ENCODE data around the gene RNASE12.
"Not testable (repeated sequence)": the region's sequence is repeated elsewhere in the genome, so short reads cannot be mapped to it uniquely, and the experiment has no call there.

Gene RNASE12

GRCh38 chr14:20583908-20584307 is 7.3 kb downstream of the RNASE12 start:
- in situ Hi-C loops (cut with MboI; ENCODE audit: low sequenced_read_pairs): no loop called here

GRCh38 chr14:20583142-20583541 is 8.0 kb downstream of the RNASE12 start:
- in situ Hi-C loops (cut with MboI; ENCODE audit: low sequenced_read_pairs): no loop called here

DNA sequence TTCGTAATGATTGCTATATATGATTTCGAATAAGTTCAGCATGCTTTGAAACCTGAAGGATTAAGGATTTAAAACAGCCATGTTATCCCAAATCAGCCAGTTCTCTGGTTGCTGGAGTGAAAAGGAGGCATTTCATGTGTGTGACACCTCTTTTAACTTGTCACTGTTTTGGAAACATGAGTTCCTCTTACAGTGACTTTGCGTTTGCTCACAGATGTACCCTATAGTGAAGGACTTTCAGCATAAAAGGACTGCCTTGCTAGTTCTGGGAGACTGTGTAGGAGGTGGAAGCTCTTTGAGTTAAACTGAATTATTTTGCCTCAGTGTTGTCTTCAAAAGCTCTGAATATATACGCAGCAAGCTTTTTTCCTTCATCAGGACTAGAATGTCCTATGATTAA is 10.9 kb downstream of the RNASE12 start:
- in situ Hi-C loops (cut with MboI; ENCODE audit: low sequenced_read_pairs): no loop called here

GRCh38 chr14:20578784-20579502 is 12.2 kb downstream of the RNASE12 start:
- in situ Hi-C loops (cut with MboI; ENCODE audit: low sequenced_read_pairs): no loop called here

DNA sequence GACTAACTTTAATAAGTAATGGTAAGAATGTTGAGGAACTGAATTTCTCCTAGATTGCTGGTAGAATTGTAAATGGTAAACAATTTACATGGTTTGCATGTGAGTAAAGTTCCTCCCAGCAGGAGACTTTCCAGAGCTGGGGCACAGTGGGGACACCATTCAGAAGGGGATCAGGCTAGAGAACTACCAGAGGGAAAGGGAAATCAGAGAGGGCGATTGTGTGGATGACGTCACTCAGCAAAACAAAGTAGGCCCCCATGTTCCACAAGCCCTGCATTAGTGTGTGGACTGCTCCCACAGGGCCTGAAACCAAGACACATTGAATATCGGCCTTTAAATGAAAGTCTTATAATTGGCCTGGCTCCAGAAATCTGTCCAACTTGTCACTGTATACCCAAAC is 12.9 kb downstream of the RNASE12 start:
- in situ Hi-C loops (cut with MboI; ENCODE audit: low sequenced_read_pairs): no loop called here

GRCh38 chr14:20572382-20572990 is 18.7 kb downstream of the RNASE12 start:
- in situ Hi-C loops (cut with MboI; ENCODE audit: low sequenced_read_pairs): not testable (repeated sequence)

DNA sequence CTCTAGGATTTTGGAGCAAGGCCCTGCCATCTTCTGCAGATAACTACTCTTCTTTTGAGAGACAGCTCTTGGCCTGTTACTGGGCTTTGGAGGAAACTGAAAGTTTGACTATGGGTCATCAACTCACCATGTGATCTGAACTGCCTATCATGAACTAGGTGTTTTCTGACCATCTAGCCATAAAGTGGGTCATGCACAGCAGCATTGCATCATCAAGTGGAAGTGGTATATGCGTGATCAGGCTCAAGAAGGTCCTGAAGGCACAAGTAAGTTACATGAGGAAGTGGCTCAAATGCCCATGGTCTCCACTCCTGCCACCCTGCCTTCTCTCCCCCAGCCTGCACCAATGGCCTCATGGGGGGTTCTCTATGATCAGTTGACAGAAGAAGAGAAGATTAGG is 20.5 kb downstream of the RNASE12 start:
- in situ Hi-C loops (cut with MboI; ENCODE audit: low sequenced_read_pairs): not testable (repeated sequence)

DNA sequence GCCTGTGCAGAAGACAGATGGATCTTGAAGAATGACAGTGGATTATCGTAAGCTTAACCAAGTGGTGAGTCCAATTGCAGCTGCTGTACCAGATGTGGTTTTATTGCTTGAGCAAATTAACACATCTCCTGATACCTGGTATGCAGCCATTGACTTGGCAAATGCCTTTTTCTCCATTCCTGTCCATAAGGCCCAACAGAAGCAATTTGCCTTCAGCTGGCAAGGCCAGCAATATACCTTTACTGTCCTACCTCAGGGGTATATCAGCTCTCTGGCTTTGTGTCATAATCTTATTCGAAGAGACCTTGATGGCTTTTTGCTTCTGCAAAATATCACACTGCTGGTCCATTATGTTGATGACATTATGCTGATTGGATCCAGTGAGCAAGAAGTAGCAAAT is 21.3 kb downstream of the RNASE12 start:
- in situ Hi-C loops (cut with MboI; ENCODE audit: low sequenced_read_pairs): not testable (repeated sequence)

GRCh38 chr14:20569066-20569465 is 22.1 kb downstream of the RNASE12 start:
- in situ Hi-C loops (cut with MboI; ENCODE audit: low sequenced_read_pairs): no loop called here

DNA sequence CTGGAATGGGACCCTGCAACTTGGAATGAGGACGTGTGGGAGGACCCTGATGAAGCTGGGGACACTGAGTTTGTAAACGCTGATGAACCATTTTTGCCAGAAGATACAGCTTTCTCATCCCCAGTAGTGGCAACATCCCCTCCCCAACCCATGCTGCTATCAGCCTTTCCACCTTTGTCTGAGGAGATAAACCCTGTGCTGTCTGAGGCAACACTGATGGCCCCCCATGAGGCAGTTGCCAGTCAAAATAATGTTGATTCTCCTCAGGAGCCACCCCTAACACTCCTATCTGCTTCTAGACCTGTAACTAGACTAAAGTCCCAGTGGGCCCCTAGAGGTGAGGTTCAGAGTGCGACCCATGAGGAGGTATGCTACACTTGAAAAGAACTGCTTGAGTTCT is 22.8 kb downstream of the RNASE12 start:
- in situ Hi-C loops (cut with MboI; ENCODE audit: low sequenced_read_pairs): no loop called here

DNA sequence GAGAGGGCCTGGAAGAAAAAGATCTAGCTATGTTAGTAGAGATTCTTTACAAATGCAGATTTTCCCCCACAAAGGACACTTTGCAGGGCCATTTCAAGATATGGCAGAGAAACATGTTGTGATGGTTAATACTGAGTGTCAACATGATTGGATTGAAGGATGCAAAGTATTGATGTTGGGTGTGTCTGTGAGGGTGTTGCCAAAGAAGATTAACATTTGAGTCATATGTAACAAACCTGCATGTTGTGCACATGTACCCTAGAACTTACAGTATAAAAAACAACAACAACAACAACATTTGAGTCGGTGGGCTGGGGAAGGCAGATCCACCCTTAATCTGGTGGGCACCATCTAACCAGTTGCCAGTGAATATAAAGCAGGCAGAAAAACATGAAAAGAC is 24.0 kb downstream of the RNASE12 start:
- in situ Hi-C loops (cut with MboI; ENCODE audit: low sequenced_read_pairs): not testable (repeated sequence)

DNA sequence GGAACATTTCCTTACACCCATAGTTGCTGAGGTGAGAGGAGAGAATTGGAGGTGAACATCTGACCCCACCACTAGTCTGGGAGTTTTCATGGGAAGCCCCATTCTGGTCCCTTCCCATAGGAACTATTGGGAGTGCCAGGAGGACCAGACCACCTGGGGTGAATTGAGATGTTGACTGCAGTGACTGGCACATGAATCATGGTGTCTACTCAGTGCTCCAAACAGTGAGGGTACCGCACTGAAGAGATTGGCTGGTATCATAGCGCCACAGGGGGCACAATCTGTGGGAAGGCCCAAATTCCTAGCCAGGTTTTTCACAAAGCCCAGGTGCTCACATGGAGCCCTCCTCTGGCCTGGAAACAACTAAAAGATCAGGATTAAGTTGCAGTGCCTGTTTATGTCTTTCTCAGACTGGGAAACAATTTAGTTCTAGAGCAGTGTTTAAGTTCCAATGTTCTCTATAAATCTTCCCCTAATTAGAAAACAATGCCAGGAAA is 26.6 kb downstream of the RNASE12 start:
- in situ Hi-C loops (cut with MboI; ENCODE audit: low sequenced_read_pairs): no loop called here

- in situ Hi-C loops (cut with MboI; ENCODE audit: low sequenced_read_pairs): no loop called here
These were observed 27.2 kb downstream of the RNASE12 start for GRCh38 chr14:20563971-20564370.

- in situ Hi-C loops (cut with MboI; ENCODE audit: low sequenced_read_pairs): no loop called here
These were observed 30.2 kb downstream of the RNASE12 start, which contains the start of gene RNASE9 for GRCh38 chr14:20560961-20561360. Gene RNASE9, minus strand, starts transcription at chr14:20561047.

DNA sequence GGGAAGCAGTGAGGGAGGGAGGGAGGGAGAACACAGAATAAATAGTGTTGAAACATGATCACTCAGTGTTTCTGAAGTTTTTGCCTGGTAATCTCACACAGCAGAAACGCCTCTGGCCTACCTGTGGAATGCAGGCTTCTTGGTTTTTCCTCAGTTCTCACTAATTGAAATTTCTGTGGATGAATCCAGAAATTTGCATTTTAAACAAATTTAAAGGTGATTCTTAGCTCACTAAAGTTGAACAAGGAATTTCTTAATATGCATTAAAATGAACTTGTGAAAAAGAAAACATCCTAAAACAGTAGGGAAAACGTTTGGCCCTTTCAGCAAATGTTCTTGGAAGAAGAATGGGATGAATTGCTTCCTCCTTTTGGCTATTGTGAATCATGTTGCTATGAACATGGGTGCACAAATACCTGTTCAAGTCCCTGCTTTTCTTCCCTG is 31.7 kb downstream of the RNASE12 start:
- in situ Hi-C loops (cut with MboI; ENCODE audit: low sequenced_read_pairs): no loop called here

- in situ Hi-C loops (cut with MboI; ENCODE audit: low sequenced_read_pairs): no loop called here
These were observed 34.0 kb downstream of the RNASE12 start for GRCh38 chr14:20557212-20557542.

- in situ Hi-C loops (cut with MboI; ENCODE audit: low sequenced_read_pairs): no loop called here
These were observed 34.5 kb downstream of the RNASE12 start for GRCh38 chr14:20556500-20557211.

DNA sequence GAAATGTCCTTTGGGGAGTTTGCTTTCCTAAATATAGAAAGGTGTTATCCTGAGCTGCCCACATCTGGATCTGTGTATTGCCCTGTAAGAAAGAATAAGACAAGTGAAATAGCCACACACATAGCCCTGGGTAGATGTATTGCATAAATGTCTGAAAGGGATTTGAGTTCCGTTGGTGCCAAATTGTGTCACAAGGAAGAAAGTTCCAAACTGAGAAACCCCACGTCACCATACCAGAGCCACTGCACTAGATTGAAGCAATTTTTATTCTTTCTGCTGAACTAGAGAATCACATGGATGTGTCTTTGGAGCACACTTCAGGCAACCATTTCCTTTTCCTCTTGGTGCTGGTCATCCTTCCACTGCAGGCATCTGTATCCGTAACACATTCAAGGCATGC is 35.3 kb downstream of the RNASE12 start:
- in situ Hi-C loops (cut with MboI; ENCODE audit: low sequenced_read_pairs): no loop called here

- in situ Hi-C loops (cut with MboI; ENCODE audit: low sequenced_read_pairs): no loop called here
These were observed 38.2 kb downstream of the RNASE12 start for GRCh38 chr14:20553024-20553423.

DNA sequence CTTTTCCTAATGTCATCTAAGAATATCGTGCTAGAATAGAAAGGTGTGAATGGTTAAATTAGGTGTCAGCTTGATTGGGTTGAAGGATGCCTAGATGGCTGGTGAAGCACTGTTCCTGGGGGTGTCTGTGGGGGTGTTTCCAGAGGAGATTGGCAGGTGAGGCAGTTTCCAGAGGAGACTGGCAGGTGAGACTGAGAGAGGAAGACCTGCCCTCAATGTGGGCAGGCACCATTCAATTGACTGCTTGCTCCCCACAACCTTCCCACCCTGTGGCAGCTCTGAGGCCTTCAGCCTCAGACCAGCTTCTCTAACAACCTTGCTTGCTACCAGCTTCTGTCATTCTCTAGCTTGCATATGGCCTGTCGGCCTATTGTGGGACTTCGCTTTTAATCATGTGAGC is 39.6 kb downstream of the RNASE12 start:
- in situ Hi-C loops (cut with MboI; ENCODE audit: low sequenced_read_pairs): no loop called here

- in situ Hi-C loops (cut with MboI; ENCODE audit: low sequenced_read_pairs): no loop called here
These were observed 40.2 kb downstream of the RNASE12 start for GRCh38 chr14:20550926-20551325.

Data from HL-60/S4 treated with phorbol 12-myristate 13-acetate at 8.2 ng/mL for 4 days and 3 days (cell line).